Measurements from ENCODE around the gene NR2C1. TPM values are rescaled to one million over a fixed set of nuclear protein-coding genes. Genes with fewer than 3 reads are reported as not detected.

The NR2C1 gene
- total and polyA plus RNA-seq, 9 of the 15 experiments (the other 6 are each of a cell fraction or from before 2014, with no cell fraction given): 8.5 to 42.4 (median 35.6) TPM

DNA sequence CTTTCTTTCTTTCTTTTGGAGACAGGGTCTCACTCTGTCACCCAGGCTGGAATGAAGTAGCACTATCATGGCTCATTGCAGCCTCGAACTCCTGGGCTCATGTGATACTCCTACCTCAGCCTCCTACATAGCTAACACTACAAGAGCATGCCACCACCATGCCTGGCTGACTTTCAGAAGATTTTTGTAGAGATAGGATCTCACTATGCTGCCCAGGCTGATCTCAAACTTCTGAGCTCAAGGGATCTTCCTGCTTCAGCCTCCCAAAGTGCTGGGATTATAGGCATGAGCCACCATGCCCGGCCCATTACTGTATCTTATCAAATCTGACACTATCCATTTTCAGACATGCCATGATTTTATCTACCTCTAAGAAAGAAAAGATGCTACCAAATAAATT is 101.5 kb downstream of the NR2C1 start (continued):
- TF ChIP-seq, protein P1, sequence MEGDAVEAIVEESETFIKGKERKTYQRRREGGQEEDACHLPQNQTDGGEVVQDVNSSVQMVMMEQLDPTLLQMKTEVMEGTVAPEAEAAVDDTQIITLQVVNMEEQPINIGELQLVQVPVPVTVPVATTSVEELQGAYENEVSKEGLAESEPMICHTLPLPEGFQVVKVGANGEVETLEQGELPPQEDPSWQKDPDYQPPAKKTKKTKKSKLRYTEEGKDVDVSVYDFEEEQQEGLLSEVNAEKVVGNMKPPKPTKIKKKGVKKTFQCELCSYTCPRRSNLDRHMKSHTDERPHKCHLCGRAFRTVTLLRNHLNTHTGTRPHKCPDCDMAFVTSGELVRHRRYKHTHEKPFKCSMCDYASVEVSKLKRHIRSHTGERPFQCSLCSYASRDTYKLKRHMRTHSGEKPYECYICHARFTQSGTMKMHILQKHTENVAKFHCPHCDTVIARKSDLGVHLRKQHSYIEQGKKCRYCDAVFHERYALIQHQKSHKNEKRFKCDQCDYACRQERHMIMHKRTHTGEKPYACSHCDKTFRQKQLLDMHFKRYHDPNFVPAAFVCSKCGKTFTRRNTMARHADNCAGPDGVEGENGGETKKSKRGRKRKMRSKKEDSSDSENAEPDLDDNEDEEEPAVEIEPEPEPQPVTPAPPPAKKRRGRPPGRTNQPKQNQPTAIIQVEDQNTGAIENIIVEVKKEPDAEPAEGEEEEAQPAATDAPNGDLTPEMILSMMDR (IDR thresholded peaks at IDR 0.05 in 2 of 3, conservative IDR thresholded peaks at IDR 0.05 in 1 of 3; ENCODE audit: insufficient read depth in 2 of 3, low read depth in 1 of 3, low read length in 3 of 3): no peak
- TF ChIP-seq SMARCA5 (IDR thresholded peaks at IDR 0.05) (no peak), RBFOX2 (IDR thresholded peaks at IDR 0.05; ENCODE audit: low read depth, low read length) (no peak), ZNF717 (CRISPR knock-in tag; IDR thresholded peaks at IDR 0.05) (no peak), HDGF (IDR thresholded peaks at IDR 0.05) (no peak), TRIM24 (IDR thresholded peaks at IDR 0.05) (no peak)
- TF ChIP-seq, protein P2, sequence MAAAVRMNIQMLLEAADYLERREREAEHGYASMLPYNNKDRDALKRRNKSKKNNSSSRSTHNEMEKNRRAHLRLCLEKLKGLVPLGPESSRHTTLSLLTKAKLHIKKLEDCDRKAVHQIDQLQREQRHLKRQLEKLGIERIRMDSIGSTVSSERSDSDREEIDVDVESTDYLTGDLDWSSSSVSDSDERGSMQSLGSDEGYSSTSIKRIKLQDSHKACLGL (CRISPR knock-in tag; IDR thresholded peaks at IDR 0.05; ENCODE audit: borderline replicate concordance, poor library complexity, severe bottlenecking): no peak
- TF ChIP-seq, protein P3, sequence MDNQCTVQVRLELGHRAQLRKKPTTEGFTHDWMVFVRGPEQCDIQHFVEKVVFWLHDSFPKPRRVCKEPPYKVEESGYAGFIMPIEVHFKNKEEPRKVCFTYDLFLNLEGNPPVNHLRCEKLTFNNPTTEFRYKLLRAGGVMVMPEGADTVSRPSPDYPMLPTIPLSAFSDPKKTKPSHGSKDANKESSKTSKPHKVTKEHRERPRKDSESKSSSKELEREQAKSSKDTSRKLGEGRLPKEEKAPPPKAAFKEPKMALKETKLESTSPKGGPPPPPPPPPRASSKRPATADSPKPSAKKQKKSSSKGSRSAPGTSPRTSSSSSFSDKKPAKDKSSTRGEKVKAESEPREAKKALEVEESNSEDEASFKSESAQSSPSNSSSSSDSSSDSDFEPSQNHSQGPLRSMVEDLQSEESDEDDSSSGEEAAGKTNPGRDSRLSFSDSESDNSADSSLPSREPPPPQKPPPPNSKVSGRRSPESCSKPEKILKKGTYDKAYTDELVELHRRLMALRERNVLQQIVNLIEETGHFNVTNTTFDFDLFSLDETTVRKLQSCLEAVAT (IDR thresholded peaks at IDR 0.05): no peak
- TF ChIP-seq, protein P4, sequence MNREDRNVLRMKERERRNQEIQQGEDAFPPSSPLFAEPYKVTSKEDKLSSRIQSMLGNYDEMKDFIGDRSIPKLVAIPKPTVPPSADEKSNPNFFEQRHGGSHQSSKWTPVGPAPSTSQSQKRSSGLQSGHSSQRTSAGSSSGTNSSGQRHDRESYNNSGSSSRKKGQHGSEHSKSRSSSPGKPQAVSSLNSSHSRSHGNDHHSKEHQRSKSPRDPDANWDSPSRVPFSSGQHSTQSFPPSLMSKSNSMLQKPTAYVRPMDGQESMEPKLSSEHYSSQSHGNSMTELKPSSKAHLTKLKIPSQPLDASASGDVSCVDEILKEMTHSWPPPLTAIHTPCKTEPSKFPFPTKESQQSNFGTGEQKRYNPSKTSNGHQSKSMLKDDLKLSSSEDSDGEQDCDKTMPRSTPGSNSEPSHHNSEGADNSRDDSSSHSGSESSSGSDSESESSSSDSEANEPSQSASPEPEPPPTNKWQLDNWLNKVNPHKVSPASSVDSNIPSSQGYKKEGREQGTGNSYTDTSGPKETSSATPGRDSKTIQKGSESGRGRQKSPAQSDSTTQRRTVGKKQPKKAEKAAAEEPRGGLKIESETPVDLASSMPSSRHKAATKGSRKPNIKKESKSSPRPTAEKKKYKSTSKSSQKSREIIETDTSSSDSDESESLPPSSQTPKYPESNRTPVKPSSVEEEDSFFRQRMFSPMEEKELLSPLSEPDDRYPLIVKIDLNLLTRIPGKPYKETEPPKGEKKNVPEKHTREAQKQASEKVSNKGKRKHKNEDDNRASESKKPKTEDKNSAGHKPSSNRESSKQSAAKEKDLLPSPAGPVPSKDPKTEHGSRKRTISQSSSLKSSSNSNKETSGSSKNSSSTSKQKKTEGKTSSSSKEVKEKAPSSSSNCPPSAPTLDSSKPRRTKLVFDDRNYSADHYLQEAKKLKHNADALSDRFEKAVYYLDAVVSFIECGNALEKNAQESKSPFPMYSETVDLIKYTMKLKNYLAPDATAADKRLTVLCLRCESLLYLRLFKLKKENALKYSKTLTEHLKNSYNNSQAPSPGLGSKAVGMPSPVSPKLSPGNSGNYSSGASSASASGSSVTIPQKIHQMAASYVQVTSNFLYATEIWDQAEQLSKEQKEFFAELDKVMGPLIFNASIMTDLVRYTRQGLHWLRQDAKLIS (CRISPR knock-in tag; IDR thresholded peaks at IDR 0.05): no peak

All from K562 (cell line).